OCI-LY3 (cell line): ENCODE results near the gene CES4A.

Source experiments
- CTCF ChIP-seq: fragments of 200-600, 300-600 bp; sonication (generic); IDR thresholded peaks from 2 replicates; pipeline ENCODE4 v1.5.1; 2014; ENCODE audit warnings: antibody characterized with exemption, low read length, low read depth
- EZH2phosphoT487 ChIP-seq: fragments of 200-600 bp; shearing (Covaris generic); IDR thresholded peaks from 2 replicates; pipeline ENCODE4 v1.6.1; 2018; ENCODE audit warnings: antibody characterized with exemption, mixed run types, low read depth

GRCh38 chr16:66952430-66953110, 35.8 kb upstream of the CES4A start:
- TF ChIP-seq CTCF: no peak
- TF ChIP-seq EZH2phosphoT487: no peak
